Measurements from ENCODE around the gene ZBTB34. TPM values are rescaled to one million over a fixed set of nuclear protein-coding genes. Genes with fewer than 3 reads are reported as not detected.
A peak's percentile ranks its signal among the peaks of the same experiment; 100 is the strongest.

The ZBTB34 gene
- total and polyA plus RNA-seq, 2 donors from 2014 or later, result 2.5 to 12.5 TPM

GRCh38 chr9:126885131-126885641 is 24.7 kb downstream of the ZBTB34 start:
- Histone ChIP-seq H3K27me3 (ENCODE audit: control insufficient read depth, insufficient read depth, low read length) (no peaks in the 10 kb centered on the region), H3K9me3 (ENCODE audit: control insufficient read depth in 2 of 3, insufficient read depth in 1 of 3, low read length in 3 of 3) (no peaks in the 10 kb centered on the region), H3K4me3 (ENCODE audit: low read length in 3 of 3) (no peak overlapping the region), H3K9ac (ENCODE audit: low read length in 3 of 3) (no peak overlapping the region), H3K36me3 (ENCODE audit: control insufficient read depth in 2 of 3, insufficient read depth in 3 of 3, low read length in 3 of 3) (peaks cover 2 to 12% (median 8%) of the 10 kb centered on the region in 3 donors), H3K4me1 (ENCODE audit: control insufficient read depth in 2 of 3, insufficient read depth in 2 of 3, low read depth in 1 of 3, low read length in 3 of 3) (peaks cover 0 to 10% (median 6%) of the 10 kb centered on the region in 3 donors), H3K27ac (ENCODE audit: low read depth in 2 of 2, low read length in 2 of 2) (no peak overlapping the region)
- FAIRE-seq, result no peak
- TF ChIP-seq, protein P1, sequence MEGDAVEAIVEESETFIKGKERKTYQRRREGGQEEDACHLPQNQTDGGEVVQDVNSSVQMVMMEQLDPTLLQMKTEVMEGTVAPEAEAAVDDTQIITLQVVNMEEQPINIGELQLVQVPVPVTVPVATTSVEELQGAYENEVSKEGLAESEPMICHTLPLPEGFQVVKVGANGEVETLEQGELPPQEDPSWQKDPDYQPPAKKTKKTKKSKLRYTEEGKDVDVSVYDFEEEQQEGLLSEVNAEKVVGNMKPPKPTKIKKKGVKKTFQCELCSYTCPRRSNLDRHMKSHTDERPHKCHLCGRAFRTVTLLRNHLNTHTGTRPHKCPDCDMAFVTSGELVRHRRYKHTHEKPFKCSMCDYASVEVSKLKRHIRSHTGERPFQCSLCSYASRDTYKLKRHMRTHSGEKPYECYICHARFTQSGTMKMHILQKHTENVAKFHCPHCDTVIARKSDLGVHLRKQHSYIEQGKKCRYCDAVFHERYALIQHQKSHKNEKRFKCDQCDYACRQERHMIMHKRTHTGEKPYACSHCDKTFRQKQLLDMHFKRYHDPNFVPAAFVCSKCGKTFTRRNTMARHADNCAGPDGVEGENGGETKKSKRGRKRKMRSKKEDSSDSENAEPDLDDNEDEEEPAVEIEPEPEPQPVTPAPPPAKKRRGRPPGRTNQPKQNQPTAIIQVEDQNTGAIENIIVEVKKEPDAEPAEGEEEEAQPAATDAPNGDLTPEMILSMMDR (IDR thresholded peaks at IDR 0.05; ENCODE audit: borderline replicate concordance, extremely low read depth, insufficient read depth), result no peak
- intact Hi-C loops (cut with DNase I), result no loop called here
- DNase-seq, result peak in 3 of 5 donors; percentile 25 to 55 (median 29)

DNA sequence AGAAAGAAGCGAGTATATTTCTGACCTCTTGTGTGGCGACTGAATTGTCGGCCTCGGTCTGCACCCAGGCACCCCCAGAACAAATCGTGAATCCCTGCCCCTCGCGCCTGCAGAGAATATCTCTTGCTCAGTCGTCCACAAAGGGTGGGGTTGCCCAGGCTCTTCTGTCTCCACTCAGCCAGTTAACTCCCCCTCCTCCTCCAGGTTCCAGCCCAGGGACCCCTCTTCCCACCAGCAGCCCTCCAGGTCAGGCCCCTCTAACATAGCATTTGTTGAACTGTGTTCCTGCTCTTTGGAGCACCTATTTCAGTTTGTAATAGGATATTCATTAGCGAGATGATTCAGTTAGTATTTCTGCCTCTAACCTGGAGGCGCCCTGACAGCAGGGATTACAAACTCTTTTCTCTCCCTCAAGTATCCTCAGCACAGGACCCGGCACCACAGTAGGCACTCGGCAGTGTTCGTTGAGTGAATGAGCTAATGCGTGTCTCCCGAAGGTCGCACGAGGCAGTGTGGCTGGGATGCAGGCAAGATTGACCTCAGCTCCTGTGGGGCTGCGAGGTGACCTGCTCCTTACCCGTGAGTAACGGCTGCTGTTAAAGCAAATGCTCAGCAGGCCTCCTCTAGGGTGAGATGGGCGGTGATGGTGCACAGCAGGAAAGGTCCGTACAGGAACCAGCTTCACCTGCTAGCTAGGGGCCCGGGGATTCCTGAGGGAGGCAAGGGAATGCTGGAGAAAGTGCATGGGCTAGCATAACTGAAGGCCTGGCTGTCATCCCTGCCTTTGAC is 25.8 kb downstream of the ZBTB34 start:
- no peaks in the 10 kb centered on the region for H3K9me3 ChIP-seq (ENCODE audit: control insufficient read depth in 2 of 3, insufficient read depth in 1 of 3, low read length in 3 of 3)
- DNase-seq, result peak; percentile 47 to 65 (median 59)
- H3K9ac ChIP-seq (ENCODE audit: low read length in 3 of 3), result no peak overlapping the region
- no peak overlapping the region for H3K27ac ChIP-seq (ENCODE audit: low read depth in 2 of 2, low read length in 2 of 2)
- TF ChIP-seq, protein P1 (IDR thresholded peaks at IDR 0.05; ENCODE audit: borderline replicate concordance, extremely low read depth, insufficient read depth), result no peak
- H3K36me3 ChIP-seq (ENCODE audit: control insufficient read depth in 2 of 3, insufficient read depth in 3 of 3, low read length in 3 of 3), result peaks cover 0 to 5% (median 4%) of the 10 kb centered on the region in 3 donors
- intact Hi-C loops (cut with DNase I), result no loop called here
- H3K27me3 ChIP-seq (ENCODE audit: control insufficient read depth, insufficient read depth, low read length), result no peaks in the 10 kb centered on the region
- peaks cover 0 to 10% (median 6%) of the 10 kb centered on the region in 3 donors for H3K4me1 ChIP-seq (ENCODE audit: control insufficient read depth in 2 of 3, insufficient read depth in 2 of 3, low read depth in 1 of 3, low read length in 3 of 3)
- H3K4me3 ChIP-seq (ENCODE audit: low read length in 3 of 3), result no peak overlapping the region
- FAIRE-seq, result no peak

GRCh38 chr9:126886897-126887296 is 26.5 kb downstream of the ZBTB34 start:
- no peak overlapping the region for H3K4me3 ChIP-seq (ENCODE audit: low read length in 3 of 3)
- TF ChIP-seq, protein P1 (IDR thresholded peaks at IDR 0.05; ENCODE audit: borderline replicate concordance, extremely low read depth, insufficient read depth), result no peak
- peaks cover 0 to 10% (median 6%) of the 10 kb centered on the region in 3 donors for H3K4me1 ChIP-seq (ENCODE audit: control insufficient read depth in 2 of 3, insufficient read depth in 2 of 3, low read depth in 1 of 3, low read length in 3 of 3)
- no peak overlapping the region for H3K27ac ChIP-seq (ENCODE audit: low read depth in 2 of 2, low read length in 2 of 2)
- intact Hi-C loops (cut with DNase I), result no loop called here
- DNase-seq (no peak), FAIRE-seq (no peak)
- H3K9ac ChIP-seq (ENCODE audit: low read length in 3 of 3), result no peak overlapping the region
- H3K27me3 ChIP-seq (ENCODE audit: control insufficient read depth, insufficient read depth, low read length), result no peaks in the 10 kb centered on the region
- H3K9me3 ChIP-seq (ENCODE audit: control insufficient read depth in 2 of 3, insufficient read depth in 1 of 3, low read length in 3 of 3), result no peaks in the 10 kb centered on the region
- H3K36me3 ChIP-seq (ENCODE audit: control insufficient read depth in 2 of 3, insufficient read depth in 3 of 3, low read length in 3 of 3), result peaks cover 0 to 4% (median 0%) of the 10 kb centered on the region in 3 donors

Data from kidney (tissue), 14 donors.